Gastrocnemius medialis (tissue), 4 donors: ENCODE measurements around the gene GPR146. TPM values are rescaled to one million over a fixed set of nuclear protein-coding genes. Genes with fewer than 3 reads are reported as not detected.

Experiments used
- ATAC-seq, 2 donors: fragments of 150-250 bp; one replicate each; pipeline ENCODE4 v1.9.1; 2016
- DNase-seq, 2 donors: peaks; one replicate each; pipeline ENCODE4 v3.0.0-alpha.2; 2019
- H3K27ac ChIP-seq, 4 donors: fragments of 200-600 bp; sonication (generic); 1 replicate in 1 of 4; 2 replicates in 3 of 4; pipeline ENCODE4 v1.5.1; 2016 to 2018; ENCODE audit warnings: mild to moderate bottlenecking in 2 of 4, moderate library complexity in 1 of 4
- H3K27me3 ChIP-seq, 3 donors: fragments of 200-600 bp; sonication (generic) in 2 of 3; 1 replicate in 1 of 3; 2 replicates in 2 of 3; pipeline versions ENCODE4 v1.5.1 to v1.6.0; 2016 to 2019; ENCODE audit warnings: mild to moderate bottlenecking in 1 of 3, moderate library complexity in 1 of 3
- H3K36me3 ChIP-seq, 2 donors: fragments of 200-600 bp; sonication (generic) in 1 of 2; one replicate each; pipeline ENCODE4 v1.5.1; 2017 to 2018
- H3K4me1 ChIP-seq, 2 donors: fragments of 200-600 bp; sonication (generic) in 1 of 2; one replicate each; pipeline ENCODE4 v1.5.1; 2016 to 2017; ENCODE audit warnings: mild to moderate bottlenecking in 2 of 2
- H3K4me3 ChIP-seq, 4 donors: fragments of 200-600 bp; sonication (generic) in 3 of 4; 1 replicate in 1 of 4; 2 replicates in 3 of 4; pipeline ENCODE4 v1.5.1; 2016 to 2019; ENCODE audit warnings: mild to moderate bottlenecking in 2 of 4
- H3K9me3 ChIP-seq, 3 donors: fragments of 200-600 bp; sonication (generic) in 2 of 3; 1 replicate in 1 of 3; 2 replicates in 2 of 3; pipeline ENCODE4 v1.5.1; 2016 to 2019
- CTCF ChIP-seq, 5 experiments: fragments of 450-650 bp in 3 of 5; fragments of 200-600 bp in 2 of 5; sonication (generic) in 2 of 5; IDR thresholded peaks in 4 of 5; conservative IDR thresholded peaks in 1 of 5; 1 replicate in 4 of 5; 2 replicates in 1 of 5; pipeline ENCODE4 v1.5.1; 2016 to 2019; ENCODE audit warnings: antibody characterized with exemption in 5 of 5, mild to moderate bottlenecking in 3 of 5, moderate library complexity in 3 of 5
- POLR2A ChIP-seq, 2 donors: fragments of 450-650 bp; IDR thresholded peaks; one replicate each; pipeline ENCODE4 v1.6.1; 2017; ENCODE audit warnings: antibody characterized with exemption in 2 of 2, mild to moderate bottlenecking in 2 of 2, moderate library complexity in 2 of 2
- in situ Hi-C, 4 donors: fragments of 200-750 bp; cut with MboI; loops; one replicate each; pipeline versions ENCODE4 v1.15.0 to v1.8.0; 2017; ENCODE audit warnings: low sequenced_read_pairs in 4 of 4
- intact Hi-C: fragments of 100-400 bp; cut with DNase I; formaldehyde crosslinking; loops from one replicate; pipeline ENCODE4 v1.15.1; 2023; ENCODE audit warnings: low total_unique reads
- total RNA-seq, 4 donors: library from RNA; depleted of rRNA; stranded (reverse); fragments of >200 nt; gene quantifications; one replicate each; pipeline versions ENCODE4 v1.1.0 to v1.2.3, GENCODE V29; 2016

The GPR146 gene
- total RNA-seq, 4 donors from 2014 or later: 23.3 to 43.8 (median 29.5) TPM

- no peak overlapping the region for H3K27ac ChIP-seq
- intact Hi-C loops (no loop called here), in situ Hi-C loops (no loop called here)
- peaks cover 5 to 8% of the 10 kb centered on the region in 2 donors for H3K4me1 ChIP-seq
- no peaks in the 10 kb centered on the region for H3K9me3 ChIP-seq
- no peak for TF ChIP-seq POLR2A (IDR thresholded peaks at IDR 0.05)
- no peak for TF ChIP-seq CTCF (IDR thresholded peaks at IDR 0.05 in 4 of 5, conservative IDR thresholded peaks at IDR 0.05 in 1 of 5)
- H3K4me3 ChIP-seq: no peak overlapping the region
- H3K36me3 ChIP-seq: no peaks in the 10 kb centered on the region
- no peak for ATAC-seq
- no peak for DNase-seq
- H3K27me3 ChIP-seq: no peaks in the 10 kb centered on the region
These were observed 54.2 kb downstream of the GPR146 start for GRCh38 chr7:1098243-1099153.

- DNase-seq (no peak), ATAC-seq (no peak)
- no peaks in the 10 kb centered on the region for H3K9me3 ChIP-seq
- H3K4me1 ChIP-seq: peaks cover 5 to 8% of the 10 kb centered on the region in 2 donors
- in situ Hi-C loops (no loop called here), intact Hi-C loops (no loop called here)
- no peaks in the 10 kb centered on the region for H3K36me3 ChIP-seq
- H3K4me3 ChIP-seq: no peak overlapping the region
- no peaks in the 10 kb centered on the region for H3K27me3 ChIP-seq
- TF ChIP-seq CTCF (IDR thresholded peaks at IDR 0.05 in 4 of 5, conservative IDR thresholded peaks at IDR 0.05 in 1 of 5): no peak
- TF ChIP-seq POLR2A (IDR thresholded peaks at IDR 0.05): no peak
- H3K27ac ChIP-seq: no peak overlapping the region
These were observed 54.8 kb downstream of the GPR146 start for GRCh38 chr7:1099154-1099542.

- Histone ChIP-seq H3K4me1 (peaks cover 5 to 12% of the 10 kb centered on the region in 2 donors), H3K4me3 (no peak overlapping the region), H3K9me3 (no peaks in the 10 kb centered on the region), H3K36me3 (no peaks in the 10 kb centered on the region), H3K27ac (no peak overlapping the region), H3K27me3 (no peaks in the 10 kb centered on the region)
- DNase-seq: no peak
- ATAC-seq: no peak
- intact Hi-C loops (no loop called here), in situ Hi-C loops (no loop called here)
- TF ChIP-seq CTCF (IDR thresholded peaks at IDR 0.05 in 4 of 5, conservative IDR thresholded peaks at IDR 0.05 in 1 of 5): no peak
- no peak for TF ChIP-seq POLR2A (IDR thresholded peaks at IDR 0.05)
These were observed 55.3 kb downstream of the GPR146 start for GRCh38 chr7:1099637-1100036.

- DNase-seq (no peak), ATAC-seq (no peak)
- TF ChIP-seq POLR2A (IDR thresholded peaks at IDR 0.05) (no peak), CTCF (IDR thresholded peaks at IDR 0.05 in 4 of 5, conservative IDR thresholded peaks at IDR 0.05 in 1 of 5) (no peak)
- H3K36me3 ChIP-seq: no peaks in the 10 kb centered on the region
- no peak overlapping the region for H3K27ac ChIP-seq
- intact Hi-C loops (no loop called here), in situ Hi-C loops (no loop called here)
- no peaks in the 10 kb centered on the region for H3K27me3 ChIP-seq
- peaks cover 5 to 18% of the 10 kb centered on the region in 2 donors for H3K4me1 ChIP-seq
- H3K4me3 ChIP-seq: no peak overlapping the region
- H3K9me3 ChIP-seq: no peaks in the 10 kb centered on the region
These were observed 56.0 kb downstream of the GPR146 start for GRCh38 chr7:1100386-1100785.
